GM20000 (cell line): ENCODE data around the gene APOL4.

ENCODE experiments used
- DNase-seq: peaks from one replicate; pipeline ENCODE4 v3.0.0; 2012; ENCODE audit warnings: low spot score
- CTCF ChIP-seq: IDR thresholded peaks from 2 replicates; pipeline ENCODE4 v1.5.1; 2012; ENCODE audit warnings: mild to moderate bottlenecking, control low read depth; ENCODE audit errors: extremely low read depth, missing control alignments

APOL4 gene

GRCh38 chr22:36143956-36144355 lies 57.7 kb downstream of the APOL4 start:
- DNase-seq: no peak

GRCh38 chr22:36143066-36143815 lies 58.4 kb downstream of the APOL4 start:
- TF ChIP-seq CTCF: no peak
- no peak for DNase-seq

More at GRCh38 chr22:36143956-36144355, 57.7 kb downstream of the APOL4 start:
- no peak for TF ChIP-seq CTCF

GRCh38 chr22:36141481-36141880 lies 60.1 kb downstream of the APOL4 start:
- TF ChIP-seq CTCF: no peak

More at GRCh38 chr22:36141481-36141880, 60.1 kb downstream of the APOL4 start:
- no peak for DNase-seq
